Activated CD4-positive, CD25-positive, alpha-beta regulatory T cell treated with anti-CD3 and anti-CD28 coated beads, Interleukin-2, amount 50 U/mL, for 72 hours (primary cell): ENCODE results near the gene SMNDC1.

Experiments
- DNase-seq: peaks from one replicate; pipeline ENCODE4 v3.0.0; 2021

SMNDC1 gene

DNA sequence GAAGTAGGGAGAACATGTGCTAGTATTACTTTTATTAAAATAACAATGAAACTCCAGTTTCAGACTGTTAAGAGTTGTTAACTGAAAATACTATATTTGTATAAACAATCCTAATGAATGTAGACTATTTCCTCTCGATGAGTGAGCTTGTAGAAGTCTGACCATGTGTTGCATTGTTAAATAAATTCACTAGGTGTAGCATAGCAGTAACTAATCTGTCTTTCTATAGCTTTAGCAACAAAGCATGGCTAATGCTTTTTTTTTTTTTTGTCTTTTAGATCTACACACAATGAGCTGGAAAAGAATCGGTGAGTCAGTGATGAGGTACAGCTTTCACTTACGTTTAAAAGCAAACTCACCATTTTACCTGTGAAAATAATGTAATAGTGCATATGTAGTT, 60.2 kb downstream of the SMNDC1 start:
- no peak for DNase-seq

DNA sequence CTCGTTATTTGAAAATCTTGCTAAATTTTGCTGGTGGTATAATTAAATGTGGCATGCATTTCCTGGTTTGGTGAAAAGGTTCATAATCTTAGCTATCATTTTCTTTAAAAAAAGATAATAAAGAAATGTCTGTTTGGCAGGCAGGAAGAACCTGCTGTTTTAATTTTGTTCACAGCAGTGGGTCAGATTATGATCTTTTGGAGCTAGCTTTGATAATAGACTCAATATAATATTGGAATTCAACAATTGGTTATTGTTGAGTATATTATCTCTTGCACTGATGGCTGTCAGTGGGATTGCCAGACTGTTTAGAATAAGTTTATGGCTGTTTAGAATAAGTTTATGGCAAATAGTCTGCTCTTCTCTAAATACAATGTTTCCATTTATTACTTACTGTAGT, 62.2 kb downstream of the SMNDC1 start:
- DNase-seq: no peak

DNA sequence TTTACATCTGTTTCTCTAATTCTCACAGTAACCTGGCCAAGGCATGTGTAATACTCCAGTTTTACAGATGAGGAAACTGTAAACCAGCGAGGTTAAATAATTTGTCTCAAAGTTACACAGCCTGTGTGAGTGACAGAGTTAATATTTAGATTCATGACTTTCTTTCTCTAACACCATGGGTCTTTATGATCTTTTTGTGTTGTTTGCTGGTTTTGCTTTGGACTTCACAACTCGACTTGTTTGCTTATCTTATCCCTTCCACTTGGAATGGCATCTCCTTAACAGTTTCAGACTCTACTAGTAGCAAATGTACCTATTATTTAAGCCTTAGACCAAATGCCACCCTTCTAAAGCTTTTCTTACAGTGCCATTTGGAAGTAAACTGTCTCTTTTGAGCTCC, 62.9 kb downstream of the SMNDC1 start:
- no peak for DNase-seq

DNA sequence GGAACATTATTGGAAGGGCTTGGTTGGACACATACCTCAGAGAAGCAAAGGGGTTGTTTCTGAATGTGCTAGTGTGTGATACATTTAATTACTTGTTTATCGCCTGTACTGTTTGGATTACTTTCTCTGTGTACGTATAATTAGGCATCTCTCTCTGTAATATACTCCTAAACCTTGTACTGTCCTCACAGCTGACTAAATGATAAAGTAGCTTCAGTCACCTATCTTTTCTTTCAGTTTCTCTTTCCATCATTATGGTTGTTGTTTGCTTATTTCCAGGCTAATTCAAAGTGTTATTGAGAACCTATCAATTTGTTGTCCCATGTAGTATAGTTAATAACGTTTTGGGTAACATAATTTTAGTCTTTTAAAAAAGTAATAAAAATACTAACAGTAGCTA, 63.3 kb downstream of the SMNDC1 start:
- DNase-seq: no peak
